PC-3 (cell line): Measurements from ENCODE around the gene WNK2. TPM values are rescaled to one million over a fixed set of nuclear protein-coding genes. Genes with fewer than 3 reads are reported as not detected.

Source experiments
- ATAC-seq: fragments of 200-7000 bp; cut with Tn5 transposase; 2 replicates; pipeline ENCODE4 v1.9.1; 2020; ENCODE audit warnings: mild to moderate bottlenecking, moderate library complexity
- BruUV-seq: library from RNA; stranded (reverse); fragments of 400-500 nt; replicated peaks from 2 replicates; lab custom pipeline; 2021; lab: Mats Ljungman, UMichigan
- CTCF ChIA-PET: fragments of 300-600 bp; sonication (Branson Sonifier 250); formaldehyde crosslinking; loops from one replicate; lab custom pipeline; 2022; ENCODE audit warnings: antibody characterized with exemption; lab: Charles Lee
- POLR2A ChIA-PET: fragments of 300-600 bp; sonication (Branson Sonifier 250); formaldehyde crosslinking; loops from one replicate; lab custom pipeline; 2022; ENCODE audit warnings: antibody characterized with exemption; ENCODE audit not compliant: unreplicated experiment; lab: Charles Lee
- DNase-seq: peaks from one replicate; pipeline ENCODE4 v3.0.0-alpha.2; 2015
- H2AFZ ChIP-seq: fragments of 300-600 bp; sonication (generic); 2 replicates; pipeline ENCODE4 v1.6.0; 2016; ENCODE audit warnings: antibody characterized with exemption, low read length
- H3F3A ChIP-seq: fragments of 300-600 bp; sonication (generic); one replicate; pipeline ENCODE4 v1.6.0; 2017; ENCODE audit warnings: antibody characterized with exemption, low read length, control low read depth, mild to moderate bottlenecking; ENCODE audit not compliant: unreplicated experiment
- H3K27ac ChIP-seq: fragments of 300-600 bp; sonication (generic); 2 replicates; pipeline ENCODE4 v1.5.1; 2016; ENCODE audit warnings: mild to moderate bottlenecking, low read length
- H3K27me3 ChIP-seq: fragments of 300-600 bp; sonication (generic); 2 replicates; pipeline ENCODE4 v1.6.1; 2016; ENCODE audit warnings: low read length, mixed read lengths
- H3K36me3 ChIP-seq: fragments of 300-600 bp; sonication (generic); 2 replicates; pipeline ENCODE4 v1.6.1; 2016; ENCODE audit warnings: low read depth, mixed run types, low read length, mixed read lengths
- H3K4me1 ChIP-seq: fragments of 300-600 bp; sonication (generic); 2 replicates; pipeline ENCODE4 v1.5.1; 2016; ENCODE audit warnings: low read length; ENCODE audit not compliant: insufficient read depth
- H3K4me2 ChIP-seq: fragments of 300-600 bp; sonication (generic); 2 replicates; pipeline ENCODE4 v1.6.0; 2016; ENCODE audit warnings: low read length
- H3K4me3 ChIP-seq: fragments of 300-600 bp; sonication (generic); 2 replicates; pipeline ENCODE4 v1.5.1; 2016; ENCODE audit warnings: mild to moderate bottlenecking, low read length, mixed read lengths
- H3K79me2 ChIP-seq: fragments of 300-600 bp; sonication (generic); 2 replicates; pipeline ENCODE4 v1.6.1; 2017; ENCODE audit warnings: low read length, mixed read lengths
- H3K9ac ChIP-seq: fragments of 300-600 bp; sonication (generic); 2 replicates; pipeline ENCODE4 v1.6.0; 2016; ENCODE audit warnings: mild to moderate bottlenecking, low read length
- H3K9me2 ChIP-seq: fragments of 300-600 bp; sonication (generic); replicated peaks from 2 replicates; pipeline ENCODE4 v1.6.1; 2016; ENCODE audit warnings: mixed run types, low read length, mixed read lengths
- H3K9me3 ChIP-seq: fragments of 300-600 bp; sonication (generic); 2 replicates; pipeline ENCODE4 v1.6.1; 2016; ENCODE audit warnings: low read length, mixed read lengths
- H4K20me1 ChIP-seq: fragments of 300-600 bp; sonication (generic); 2 replicates; pipeline ENCODE4 v1.6.1; 2016; ENCODE audit warnings: low read length, mixed read lengths
- EZH2 ChIP-seq: fragments of 300-600 bp; sonication (generic); IDR thresholded peaks from one replicate; pipeline ENCODE4 v1.6.1; 2017; ENCODE audit warnings: antibody characterized with exemption, mild to moderate bottlenecking, low read length; ENCODE audit not compliant: unreplicated experiment
- EZH2phosphoT487 ChIP-seq: fragments of 300-600 bp; sonication (generic); IDR thresholded peaks from 2 replicates; pipeline ENCODE4 v1.6.1; 2018; ENCODE audit warnings: mild to moderate bottlenecking, antibody characterized with exemption, low read length, borderline replicate concordance
- intact Hi-C: fragments of 100-400 bp; cut with micrococcal nuclease; formaldehyde crosslinking; loops from 2 replicates; pipeline ENCODE4 v1.9.0; 2023
- total RNA-seq: library from RNA; depleted of rRNA; stranded (reverse); fragments of >200 nt; gene quantifications from 2 replicates; pipeline ENCODE4 v1.2.3, GENCODE V29; 2014
- TF ChIP-seq, protein P1 (sequence below): fragments of 300-600 bp; sonication (generic); conservative IDR thresholded peaks from 2 replicates; pipeline ENCODE4 v1.5.1; 2017; ENCODE audit warnings: antibody characterized with exemption, low read depth, mild to moderate bottlenecking, low read length

The WNK2 gene
- total RNA-seq, 1 experiment from 2014 or later: 11.7 TPM

DNA sequence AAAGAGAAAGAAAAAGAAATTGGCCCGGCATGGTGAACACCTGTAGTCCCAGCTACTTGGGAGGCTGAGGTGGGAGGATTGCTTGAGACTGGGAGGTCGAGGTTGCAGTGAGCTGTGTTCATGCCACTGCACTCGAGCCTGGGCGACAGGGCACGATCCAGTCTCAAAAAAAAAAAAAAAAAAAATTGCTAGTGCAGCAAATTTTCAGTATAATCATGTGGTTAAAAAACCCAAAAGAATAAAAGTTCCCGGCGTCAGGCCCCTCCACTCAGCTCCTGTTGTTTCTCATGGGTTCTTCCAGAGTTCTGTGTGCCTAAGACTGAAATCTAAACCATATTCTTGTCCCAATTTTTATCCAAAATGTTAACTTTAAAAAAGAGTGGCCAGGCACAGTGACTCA, 49.1 kb downstream of the WNK2 start:
- DNase-seq (no peak), ATAC-seq (no peak)
- no peak overlapping the region for H3K27ac ChIP-seq
- H3K36me3 ChIP-seq: no peaks in the 10 kb centered on the region
- BruUV-seq: no TSS peak
- H4K20me1 ChIP-seq: no peaks in the 10 kb centered on the region
- H3K9me3 ChIP-seq: no peaks in the 10 kb centered on the region
- intact Hi-C loops: no loop called here
- no peaks in the 10 kb centered on the region for H3F3A ChIP-seq
- TF ChIP-seq EZH2phosphoT487: no peak
- no peaks in the 10 kb centered on the region for H3K4me1 ChIP-seq
- H3K27me3 ChIP-seq: no peaks in the 10 kb centered on the region
- H3K9ac ChIP-seq: no peak overlapping the region
- H3K4me3 ChIP-seq: no peak overlapping the region
- H3K79me2 ChIP-seq: peaks cover 13% of the 10 kb centered on the region
- no peak overlapping the region for H3K4me2 ChIP-seq
- POLR2A ChIA-PET: no interaction called here
- no peaks in the 10 kb centered on the region for H3K9me2 ChIP-seq
- CTCF ChIA-PET: no interaction called here
- no peak overlapping the region for H2AFZ ChIP-seq

DNA sequence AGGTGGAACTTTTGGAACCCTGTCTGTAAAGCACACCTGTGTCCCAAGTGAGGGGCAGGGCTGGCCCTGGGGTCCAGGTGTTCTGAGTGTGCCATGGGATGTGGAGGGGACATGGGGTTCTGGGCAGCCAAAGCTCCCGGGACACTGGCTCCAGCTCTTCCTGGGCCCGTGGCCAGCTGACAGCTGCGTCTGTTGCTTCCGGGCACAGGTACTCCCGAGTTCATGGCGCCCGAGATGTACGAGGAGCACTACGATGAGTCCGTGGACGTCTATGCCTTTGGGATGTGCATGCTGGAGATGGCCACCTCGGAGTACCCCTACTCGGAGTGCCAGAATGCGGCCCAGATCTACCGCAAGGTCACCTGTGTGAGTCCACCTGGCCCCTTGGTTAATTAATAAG, 50.7 kb downstream of the WNK2 start:
- no peaks in the 10 kb centered on the region for H3K27me3 ChIP-seq
- H3K79me2 ChIP-seq: no peaks in the 10 kb centered on the region
- H3K9me3 ChIP-seq: no peaks in the 10 kb centered on the region
- no peaks in the 10 kb centered on the region for H4K20me1 ChIP-seq
- no peak overlapping the region for H2AFZ ChIP-seq
- no TSS peak for BruUV-seq
- H3F3A ChIP-seq: no peaks in the 10 kb centered on the region
- no peak overlapping the region for H3K4me2 ChIP-seq
- no peaks in the 10 kb centered on the region for H3K9me2 ChIP-seq
- no peak overlapping the region for H3K4me3 ChIP-seq
- DNase-seq: no peak
- POLR2A ChIA-PET: no interaction called here
- ATAC-seq: no peak
- intact Hi-C loops: no loop called here
- TF ChIP-seq EZH2: no peak
- TF ChIP-seq, protein P1, sequence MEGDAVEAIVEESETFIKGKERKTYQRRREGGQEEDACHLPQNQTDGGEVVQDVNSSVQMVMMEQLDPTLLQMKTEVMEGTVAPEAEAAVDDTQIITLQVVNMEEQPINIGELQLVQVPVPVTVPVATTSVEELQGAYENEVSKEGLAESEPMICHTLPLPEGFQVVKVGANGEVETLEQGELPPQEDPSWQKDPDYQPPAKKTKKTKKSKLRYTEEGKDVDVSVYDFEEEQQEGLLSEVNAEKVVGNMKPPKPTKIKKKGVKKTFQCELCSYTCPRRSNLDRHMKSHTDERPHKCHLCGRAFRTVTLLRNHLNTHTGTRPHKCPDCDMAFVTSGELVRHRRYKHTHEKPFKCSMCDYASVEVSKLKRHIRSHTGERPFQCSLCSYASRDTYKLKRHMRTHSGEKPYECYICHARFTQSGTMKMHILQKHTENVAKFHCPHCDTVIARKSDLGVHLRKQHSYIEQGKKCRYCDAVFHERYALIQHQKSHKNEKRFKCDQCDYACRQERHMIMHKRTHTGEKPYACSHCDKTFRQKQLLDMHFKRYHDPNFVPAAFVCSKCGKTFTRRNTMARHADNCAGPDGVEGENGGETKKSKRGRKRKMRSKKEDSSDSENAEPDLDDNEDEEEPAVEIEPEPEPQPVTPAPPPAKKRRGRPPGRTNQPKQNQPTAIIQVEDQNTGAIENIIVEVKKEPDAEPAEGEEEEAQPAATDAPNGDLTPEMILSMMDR: no peak
- TF ChIP-seq EZH2phosphoT487: no peak
- H3K4me1 ChIP-seq: no peaks in the 10 kb centered on the region
- H3K27ac ChIP-seq: no peak overlapping the region
- H3K9ac ChIP-seq: no peak overlapping the region
- no peaks in the 10 kb centered on the region for H3K36me3 ChIP-seq
- CTCF ChIA-PET: no interaction called here

DNA sequence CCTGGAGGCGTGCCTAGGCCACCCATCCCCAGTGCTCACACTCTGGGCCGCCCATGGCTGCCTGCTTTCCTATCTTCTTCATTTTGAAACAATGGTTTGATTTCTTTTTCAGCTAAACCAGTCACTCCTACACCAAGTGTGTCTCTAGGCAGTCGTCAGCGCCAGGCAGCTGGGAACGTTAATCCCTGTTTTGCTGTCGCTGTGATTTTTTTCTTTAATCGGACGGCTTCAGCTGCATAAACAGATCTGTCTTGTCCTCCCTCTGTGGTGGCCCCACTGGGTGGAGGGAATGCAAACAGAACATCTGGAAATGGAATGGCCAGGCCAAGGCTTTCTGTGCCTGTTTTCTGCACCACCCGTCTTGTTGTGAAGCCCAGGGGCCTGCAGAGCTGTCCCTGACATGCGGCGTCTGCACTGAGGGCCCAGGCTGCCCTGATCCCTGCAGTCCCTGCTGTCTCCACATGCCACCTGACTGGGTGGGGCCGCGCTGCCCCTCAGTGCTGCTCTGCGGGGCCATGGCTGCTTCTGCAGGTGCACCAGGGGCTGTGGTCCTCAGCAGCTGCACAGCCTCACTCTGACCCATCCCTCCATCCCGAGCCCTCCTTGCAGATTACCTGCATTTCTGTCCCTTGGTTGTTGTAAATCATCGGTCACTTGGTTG, 51.5 kb downstream of the WNK2 start:
- Histone ChIP-seq H3K4me3 (no peak overlapping the region), H3K9ac (no peak overlapping the region), H3K9me2 (no peaks in the 10 kb centered on the region), H3K27ac (no peak overlapping the region), H3K36me3 (no peaks in the 10 kb centered on the region), H3K4me1 (no peaks in the 10 kb centered on the region), H2AFZ (no peak overlapping the region), H3K9me3 (no peaks in the 10 kb centered on the region), H3K79me2 (no peaks in the 10 kb centered on the region), H3F3A (no peaks in the 10 kb centered on the region), H3K27me3 (no peaks in the 10 kb centered on the region), H3K4me2 (no peak overlapping the region), H4K20me1 (no peaks in the 10 kb centered on the region)
- intact Hi-C loops: no loop called here
- DNase-seq (no peak), ATAC-seq (no peak)
- CTCF ChIA-PET: no interaction called here
- BruUV-seq: no TSS peak
- POLR2A ChIA-PET: no interaction called here
- TF ChIP-seq EZH2 (no peak), EZH2phosphoT487 (no peak)
- TF ChIP-seq, protein P1: no peak
